ENCODE results near the gene HCN3.

HCN3 gene

GRCh38 chr1:155322953-155323728 lies 45.9 kb downstream of the HCN3 start:
- no peak for TF ChIP-seq FOXP2 (optimal IDR thresholded peaks at IDR 0.05; ENCODE audit: borderline replicate concordance, extremely low read depth, extremely low read length, insufficient read depth)
- TF ChIP-seq POLR2AphosphoS5 (IDR thresholded peaks at IDR 0.05; ENCODE audit: low read depth, low read length) = peak; percentile 63; the same call in 1 of the 2 replicates
- 0 out of 2 replicates have a peak, but pooled peaks have one; percentile 12 for TF ChIP-seq TAF1 (IDR thresholded peaks at IDR 0.05; ENCODE audit: borderline replicate concordance, insufficient read depth, low read length)
- 0 out of 4 replicates have a peak, but pooled peaks of 1 of the 2 experiments have one; percentile 12 for TF ChIP-seq REST (IDR thresholded peaks at IDR 0.05; ENCODE audit: insufficient read depth in 1 of 2, low read depth in 2 of 2, low read length in 2 of 2)
- TF ChIP-seq SIN3A (IDR thresholded peaks at IDR 0.05; ENCODE audit: borderline replicate concordance, insufficient read depth, low read length) = peak; percentile 8; the same call in 1 of the 2 replicates

- TF ChIP-seq TAF1 (IDR thresholded peaks at IDR 0.05; ENCODE audit: borderline replicate concordance, insufficient read depth, low read length) = 0 out of 2 replicates have a peak, but pooled peaks have one; percentile 31
- TF ChIP-seq SIN3A (IDR thresholded peaks at IDR 0.05; ENCODE audit: borderline replicate concordance, insufficient read depth, low read length) = no peak
- TF ChIP-seq POLR2AphosphoS5 (IDR thresholded peaks at IDR 0.05; ENCODE audit: low read depth, low read length) = no peak
Measured at GRCh38 chr1:155323729-155324036, 46.4 kb downstream of the HCN3 start.

- TF ChIP-seq FOXP2 (optimal IDR thresholded peaks at IDR 0.05; ENCODE audit: borderline replicate concordance, extremely low read depth, extremely low read length, insufficient read depth) (no peak), REST (IDR thresholded peaks at IDR 0.05; ENCODE audit: insufficient read depth in 1 of 2, low read depth in 2 of 2, low read length in 2 of 2) (no peak), TAF1 (IDR thresholded peaks at IDR 0.05; ENCODE audit: borderline replicate concordance, insufficient read depth, low read length) (no peak), SIN3A (IDR thresholded peaks at IDR 0.05; ENCODE audit: borderline replicate concordance, insufficient read depth, low read length) (0 out of 2 replicates have a peak, but pooled peaks have one; percentile 22), POLR2AphosphoS5 (IDR thresholded peaks at IDR 0.05; ENCODE audit: low read depth, low read length) (peak; percentile 57)
Measured at GRCh38 chr1:155324037-155324716, 46.9 kb downstream of the HCN3 start.

GRCh38 chr1:155324717-155325602 lies 47.7 kb downstream of the HCN3 start:
- TF ChIP-seq REST (IDR thresholded peaks at IDR 0.05; ENCODE audit: insufficient read depth in 1 of 2, low read depth in 2 of 2, low read length in 2 of 2) (no peak), TAF1 (IDR thresholded peaks at IDR 0.05; ENCODE audit: borderline replicate concordance, insufficient read depth, low read length) (no peak), SIN3A (IDR thresholded peaks at IDR 0.05; ENCODE audit: borderline replicate concordance, insufficient read depth, low read length) (no peak), POLR2AphosphoS5 (IDR thresholded peaks at IDR 0.05; ENCODE audit: low read depth, low read length) (no peak), FOXP2 (optimal IDR thresholded peaks at IDR 0.05; ENCODE audit: borderline replicate concordance, extremely low read depth, extremely low read length, insufficient read depth) (no peak)

- TF ChIP-seq POLR2AphosphoS5 (IDR thresholded peaks at IDR 0.05; ENCODE audit: low read depth, low read length) (no peak), SIN3A (IDR thresholded peaks at IDR 0.05; ENCODE audit: borderline replicate concordance, insufficient read depth, low read length) (no peak)
Measured at GRCh38 chr1:155325603-155325893, 48.3 kb downstream of the HCN3 start.
